ENCODE data around the gene SH3BP4. TPM values are rescaled to one million over a fixed set of nuclear protein-coding genes. Genes with fewer than 3 reads are reported as not detected.

Gene SH3BP4, protein sequence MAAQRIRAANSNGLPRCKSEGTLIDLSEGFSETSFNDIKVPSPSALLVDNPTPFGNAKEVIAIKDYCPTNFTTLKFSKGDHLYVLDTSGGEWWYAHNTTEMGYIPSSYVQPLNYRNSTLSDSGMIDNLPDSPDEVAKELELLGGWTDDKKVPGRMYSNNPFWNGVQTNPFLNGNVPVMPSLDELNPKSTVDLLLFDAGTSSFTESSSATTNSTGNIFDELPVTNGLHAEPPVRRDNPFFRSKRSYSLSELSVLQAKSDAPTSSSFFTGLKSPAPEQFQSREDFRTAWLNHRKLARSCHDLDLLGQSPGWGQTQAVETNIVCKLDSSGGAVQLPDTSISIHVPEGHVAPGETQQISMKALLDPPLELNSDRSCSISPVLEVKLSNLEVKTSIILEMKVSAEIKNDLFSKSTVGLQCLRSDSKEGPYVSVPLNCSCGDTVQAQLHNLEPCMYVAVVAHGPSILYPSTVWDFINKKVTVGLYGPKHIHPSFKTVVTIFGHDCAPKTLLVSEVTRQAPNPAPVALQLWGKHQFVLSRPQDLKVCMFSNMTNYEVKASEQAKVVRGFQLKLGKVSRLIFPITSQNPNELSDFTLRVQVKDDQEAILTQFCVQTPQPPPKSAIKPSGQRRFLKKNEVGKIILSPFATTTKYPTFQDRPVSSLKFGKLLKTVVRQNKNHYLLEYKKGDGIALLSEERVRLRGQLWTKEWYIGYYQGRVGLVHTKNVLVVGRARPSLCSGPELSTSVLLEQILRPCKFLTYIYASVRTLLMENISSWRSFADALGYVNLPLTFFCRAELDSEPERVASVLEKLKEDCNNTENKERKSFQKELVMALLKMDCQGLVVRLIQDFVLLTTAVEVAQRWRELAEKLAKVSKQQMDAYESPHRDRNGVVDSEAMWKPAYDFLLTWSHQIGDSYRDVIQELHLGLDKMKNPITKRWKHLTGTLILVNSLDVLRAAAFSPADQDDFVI
- total RNA-seq = 36.7 TPM

DNA sequence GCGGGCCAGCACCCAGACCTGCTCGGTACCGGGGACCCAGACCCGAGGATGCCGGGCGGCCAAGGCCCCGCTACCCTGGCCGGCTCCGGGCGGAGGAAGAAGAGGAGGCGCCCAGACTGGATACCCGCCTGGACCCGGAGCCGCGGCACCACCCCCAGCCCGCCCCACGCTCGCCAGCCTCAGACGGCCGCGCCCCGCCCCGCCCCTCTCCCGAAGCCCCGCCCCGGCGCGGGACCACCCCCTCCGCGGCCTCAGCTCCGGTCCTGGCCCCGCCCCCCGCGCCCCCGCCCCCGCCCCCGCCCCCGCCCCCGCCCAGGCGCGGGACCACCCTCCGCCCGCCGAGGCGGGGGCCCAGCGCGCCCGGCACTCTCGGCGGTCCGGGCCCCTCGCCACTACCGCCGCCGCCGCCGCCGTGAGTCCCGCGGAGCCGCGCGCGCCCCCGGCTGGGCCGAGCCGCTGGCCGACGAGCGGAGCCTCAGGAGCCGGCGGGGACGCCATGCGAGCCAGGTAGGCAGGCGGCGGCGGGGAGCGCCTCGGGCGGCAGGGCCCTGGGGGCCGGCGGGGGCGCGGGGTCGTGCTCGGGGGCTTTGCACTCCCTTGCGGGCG is at the start of gene SH3BP4:
SH3BP4 (plus strand) TSS at position 354 of the 606 bp plus-strand sequence. CDS start 82,986 bp downstream, outside the sequence.
- Histone ChIP-seq H3K4me1 (peaks cover 3 to 8% of the 10 kb centered on the region in 2 donors), H3K36me3 (no peaks in the 10 kb centered on the region), H3K27me3 (no peaks in the 10 kb centered on the region), H3K27ac (peak within 1 kb of the TSS; percentile 80 to 82), H3K9me3 (no peaks in the 10 kb centered on the region), H3K4me3 (peak within 1 kb of the TSS; percentile 86 to 96)
- DNase-seq (ENCODE audit: low spot score in 2 of 2) = peak; percentile 26 to 89
- TF ChIP-seq, protein P1, sequence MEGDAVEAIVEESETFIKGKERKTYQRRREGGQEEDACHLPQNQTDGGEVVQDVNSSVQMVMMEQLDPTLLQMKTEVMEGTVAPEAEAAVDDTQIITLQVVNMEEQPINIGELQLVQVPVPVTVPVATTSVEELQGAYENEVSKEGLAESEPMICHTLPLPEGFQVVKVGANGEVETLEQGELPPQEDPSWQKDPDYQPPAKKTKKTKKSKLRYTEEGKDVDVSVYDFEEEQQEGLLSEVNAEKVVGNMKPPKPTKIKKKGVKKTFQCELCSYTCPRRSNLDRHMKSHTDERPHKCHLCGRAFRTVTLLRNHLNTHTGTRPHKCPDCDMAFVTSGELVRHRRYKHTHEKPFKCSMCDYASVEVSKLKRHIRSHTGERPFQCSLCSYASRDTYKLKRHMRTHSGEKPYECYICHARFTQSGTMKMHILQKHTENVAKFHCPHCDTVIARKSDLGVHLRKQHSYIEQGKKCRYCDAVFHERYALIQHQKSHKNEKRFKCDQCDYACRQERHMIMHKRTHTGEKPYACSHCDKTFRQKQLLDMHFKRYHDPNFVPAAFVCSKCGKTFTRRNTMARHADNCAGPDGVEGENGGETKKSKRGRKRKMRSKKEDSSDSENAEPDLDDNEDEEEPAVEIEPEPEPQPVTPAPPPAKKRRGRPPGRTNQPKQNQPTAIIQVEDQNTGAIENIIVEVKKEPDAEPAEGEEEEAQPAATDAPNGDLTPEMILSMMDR (IDR thresholded peaks at IDR 0.05) = no peak
- intact Hi-C loops (cut with DNase I) = loop anchor here (1.0 to 5.0 kb wide), 3 partner anchors 30 to 129 kb away; no protein-coding TSS in a partner anchor

DNA sequence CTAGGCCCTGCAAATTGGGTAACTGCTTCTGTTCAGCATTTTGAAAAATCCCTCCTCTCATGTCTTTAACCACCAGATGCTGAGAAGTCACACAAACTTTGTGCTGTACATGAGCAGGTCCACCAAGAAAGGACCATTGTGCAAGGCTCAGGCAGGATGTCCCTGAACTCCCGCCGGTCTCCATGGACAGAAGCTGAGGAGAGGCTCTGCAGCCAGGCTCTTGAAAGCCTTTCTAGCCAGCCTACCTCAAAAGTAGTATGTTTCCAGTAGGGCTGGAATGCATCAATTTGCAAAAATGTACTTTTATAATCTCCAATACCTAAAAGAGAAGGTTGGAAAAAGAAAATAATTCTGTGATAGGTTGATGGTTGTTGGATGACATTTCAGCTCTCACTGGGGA is 47.0 kb upstream of the SH3BP4 start:
- Histone ChIP-seq H3K9me3 (no peaks in the 10 kb centered on the region), H3K27ac (no peak overlapping the region), H3K27me3 (no peaks in the 10 kb centered on the region), H3K36me3 (no peaks in the 10 kb centered on the region), H3K4me1 (no peaks in the 10 kb centered on the region), H3K4me3 (no peak overlapping the region)
- TF ChIP-seq, protein P1 (IDR thresholded peaks at IDR 0.05) = no peak
- no peak for DNase-seq (ENCODE audit: low spot score in 2 of 2)
- intact Hi-C loops (cut with DNase I) = no loop called here

DNA sequence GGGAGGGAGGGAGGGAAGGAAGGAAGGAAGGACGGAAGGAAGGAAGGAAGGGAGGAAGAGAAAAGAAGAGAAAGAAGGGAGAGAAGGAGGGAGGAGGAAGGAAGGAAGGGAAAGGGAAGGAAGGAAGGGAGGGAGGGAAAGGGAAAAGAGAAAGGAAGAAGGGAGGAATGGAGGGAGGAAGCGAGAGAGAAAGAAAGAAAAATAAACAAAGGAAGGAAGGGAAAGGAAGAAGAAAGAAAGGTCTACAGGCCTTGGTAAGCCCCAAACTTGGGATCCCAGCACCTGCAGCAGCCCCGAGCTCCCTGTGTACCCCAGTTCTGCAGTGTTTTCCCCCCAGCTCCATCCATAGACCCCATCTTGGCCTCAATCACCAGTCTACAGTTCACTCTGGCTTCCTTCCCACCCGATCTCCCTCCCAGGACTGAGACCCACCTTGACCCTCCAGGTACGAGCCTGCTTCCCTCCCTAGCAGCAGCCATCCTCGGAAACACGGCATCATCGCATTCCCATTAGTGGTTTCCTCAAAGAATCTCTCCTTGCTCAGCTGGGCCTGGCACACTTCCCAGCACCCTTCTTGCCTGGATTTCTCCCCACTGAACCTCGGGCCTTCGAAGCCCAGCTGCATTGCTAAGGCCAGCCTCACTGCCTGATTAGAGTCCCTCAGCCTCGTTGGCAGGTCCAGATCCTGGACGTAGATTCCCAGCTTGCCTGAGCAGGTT is 46.1 kb upstream of the SH3BP4 start:
- Histone ChIP-seq H3K4me3 (no peak overlapping the region), H3K36me3 (no peaks in the 10 kb centered on the region), H3K4me1 (no peaks in the 10 kb centered on the region), H3K9me3 (no peaks in the 10 kb centered on the region), H3K27me3 (no peaks in the 10 kb centered on the region), H3K27ac (no peak overlapping the region)
- intact Hi-C loops (cut with DNase I) = no loop called here
- no peak for DNase-seq (ENCODE audit: low spot score in 2 of 2)
- TF ChIP-seq, protein P1 (IDR thresholded peaks at IDR 0.05) = no peak

DNA sequence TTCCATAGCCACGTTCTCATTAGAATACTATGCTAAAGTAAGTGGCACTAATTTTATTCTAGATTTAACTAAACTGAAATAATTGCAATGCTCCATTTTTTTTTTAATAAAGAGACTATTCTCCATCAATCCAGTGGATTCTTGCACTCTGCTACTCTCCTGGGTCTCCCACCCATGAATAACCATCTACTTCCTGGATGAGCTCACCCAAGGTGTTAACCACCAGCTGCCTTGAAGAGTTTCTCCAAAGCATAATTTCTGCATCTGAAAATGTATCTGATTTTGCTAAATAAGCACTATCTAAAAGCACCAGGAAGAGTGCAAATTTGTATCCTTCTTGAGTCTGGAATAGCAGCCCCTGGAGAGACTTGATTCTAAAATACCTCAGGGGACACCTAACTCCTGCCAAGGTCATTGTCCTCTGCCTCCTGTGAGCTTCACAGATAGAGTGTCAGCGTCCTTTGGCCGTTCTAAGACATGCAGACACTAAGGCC is 41.6 kb upstream of the SH3BP4 start:
- DNase-seq (ENCODE audit: low spot score in 2 of 2) = no peak
- Histone ChIP-seq H3K4me1 (no peaks in the 10 kb centered on the region), H3K27ac (no peak overlapping the region), H3K9me3 (no peaks in the 10 kb centered on the region), H3K27me3 (no peaks in the 10 kb centered on the region), H3K36me3 (no peaks in the 10 kb centered on the region), H3K4me3 (no peak overlapping the region)
- TF ChIP-seq, protein P1 (IDR thresholded peaks at IDR 0.05) = no peak
- intact Hi-C loops (cut with DNase I) = no loop called here

DNA sequence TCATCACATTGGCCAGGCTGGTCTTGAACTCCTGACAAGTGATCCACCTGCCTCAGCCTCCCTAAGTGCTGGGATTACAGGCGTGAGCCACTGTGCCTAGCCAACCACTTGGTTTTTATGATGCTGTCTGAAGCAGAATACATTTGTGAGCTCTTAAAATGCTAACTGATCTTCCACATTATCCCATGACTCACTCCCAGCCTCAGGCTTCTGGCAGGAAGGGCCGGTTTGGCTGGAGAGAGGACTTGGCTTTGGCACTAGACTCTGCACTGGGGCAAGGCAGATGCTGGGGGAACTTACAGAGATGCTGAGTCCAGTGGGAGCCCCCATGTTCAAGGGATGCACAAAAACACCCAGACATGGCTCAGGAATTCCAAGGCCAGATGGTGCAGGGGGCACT is 40.5 kb upstream of the SH3BP4 start:
- Histone ChIP-seq H3K9me3 (no peaks in the 10 kb centered on the region), H3K36me3 (no peaks in the 10 kb centered on the region), H3K27ac (no peak overlapping the region), H3K4me1 (no peaks in the 10 kb centered on the region), H3K4me3 (no peak overlapping the region), H3K27me3 (no peaks in the 10 kb centered on the region)
- TF ChIP-seq, protein P1 (IDR thresholded peaks at IDR 0.05) = no peak
- intact Hi-C loops (cut with DNase I) = no loop called here
- no peak for DNase-seq (ENCODE audit: low spot score in 2 of 2)
